Measurements from ENCODE around the gene PNO1.
A peak's percentile ranks its signal among the peaks of the same experiment; 100 is the strongest.

The PNO1 gene

DNA sequence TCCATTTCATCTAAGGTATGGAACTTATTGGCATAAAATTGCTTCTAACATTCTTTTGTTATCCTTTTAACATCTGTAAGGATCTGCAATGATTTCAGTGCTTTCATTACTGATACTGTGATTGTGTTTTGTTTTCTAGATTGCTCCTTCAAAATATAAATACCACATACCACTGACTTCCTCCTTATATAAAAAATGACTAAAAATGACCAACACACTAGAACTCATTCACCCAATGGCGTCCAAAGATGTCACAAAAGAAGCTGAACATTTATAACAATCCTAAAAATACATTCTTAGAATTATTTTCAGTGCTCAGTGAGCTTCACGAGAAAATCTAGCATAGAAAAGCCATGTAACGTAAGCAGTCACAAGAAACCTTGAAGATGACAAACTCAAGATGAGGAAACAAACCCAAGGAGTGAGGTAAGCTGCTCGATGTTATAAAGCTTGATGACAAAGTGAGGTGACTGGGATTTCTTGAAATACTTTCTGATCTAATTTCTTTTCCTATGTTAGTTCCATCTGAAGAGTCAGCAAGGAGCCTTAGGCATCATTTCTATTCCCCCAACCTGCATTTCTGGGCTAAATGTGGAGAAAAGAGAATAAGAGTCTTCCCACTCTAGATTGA is 42.6 kb downstream of the PNO1 start:
- DNase-seq (ENCODE audit: low read depth), result no peak
- H3K4me3 ChIP-seq (ENCODE audit: low read depth, low read length), result no peak overlapping the region
- TF ChIP-seq, protein P1, sequence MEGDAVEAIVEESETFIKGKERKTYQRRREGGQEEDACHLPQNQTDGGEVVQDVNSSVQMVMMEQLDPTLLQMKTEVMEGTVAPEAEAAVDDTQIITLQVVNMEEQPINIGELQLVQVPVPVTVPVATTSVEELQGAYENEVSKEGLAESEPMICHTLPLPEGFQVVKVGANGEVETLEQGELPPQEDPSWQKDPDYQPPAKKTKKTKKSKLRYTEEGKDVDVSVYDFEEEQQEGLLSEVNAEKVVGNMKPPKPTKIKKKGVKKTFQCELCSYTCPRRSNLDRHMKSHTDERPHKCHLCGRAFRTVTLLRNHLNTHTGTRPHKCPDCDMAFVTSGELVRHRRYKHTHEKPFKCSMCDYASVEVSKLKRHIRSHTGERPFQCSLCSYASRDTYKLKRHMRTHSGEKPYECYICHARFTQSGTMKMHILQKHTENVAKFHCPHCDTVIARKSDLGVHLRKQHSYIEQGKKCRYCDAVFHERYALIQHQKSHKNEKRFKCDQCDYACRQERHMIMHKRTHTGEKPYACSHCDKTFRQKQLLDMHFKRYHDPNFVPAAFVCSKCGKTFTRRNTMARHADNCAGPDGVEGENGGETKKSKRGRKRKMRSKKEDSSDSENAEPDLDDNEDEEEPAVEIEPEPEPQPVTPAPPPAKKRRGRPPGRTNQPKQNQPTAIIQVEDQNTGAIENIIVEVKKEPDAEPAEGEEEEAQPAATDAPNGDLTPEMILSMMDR (IDR thresholded peaks at IDR 0.05; ENCODE audit: low read depth, low read length, missing control alignments), result no peak

DNA sequence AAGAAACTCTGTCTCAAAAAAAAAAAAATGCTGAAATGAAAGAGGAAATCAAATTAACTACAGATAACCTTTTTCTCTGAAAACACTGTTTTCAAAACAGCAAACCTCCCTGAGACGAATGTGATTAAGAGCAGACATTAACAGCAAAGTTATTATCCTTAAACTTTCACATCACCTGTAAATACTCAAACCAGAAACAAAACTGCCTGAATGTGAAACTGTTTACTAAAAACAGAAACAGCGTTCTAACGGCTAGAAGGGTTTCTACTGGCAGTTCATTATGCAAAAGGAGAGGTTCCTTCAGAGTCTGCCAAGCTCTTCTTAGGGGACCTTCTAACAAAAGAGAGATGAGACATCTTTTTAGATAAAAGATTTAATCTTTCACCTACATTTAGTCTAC is 45.9 kb downstream of the PNO1 start:
- H3K4me3 ChIP-seq (ENCODE audit: low read depth, low read length), result peak overlapping the region; percentile 1; the same call in 1 of the 2 replicates
- TF ChIP-seq, protein P1 (IDR thresholded peaks at IDR 0.05; ENCODE audit: low read depth, low read length, missing control alignments), result no peak
- peak; percentile 77 for DNase-seq (ENCODE audit: low read depth)

DNA sequence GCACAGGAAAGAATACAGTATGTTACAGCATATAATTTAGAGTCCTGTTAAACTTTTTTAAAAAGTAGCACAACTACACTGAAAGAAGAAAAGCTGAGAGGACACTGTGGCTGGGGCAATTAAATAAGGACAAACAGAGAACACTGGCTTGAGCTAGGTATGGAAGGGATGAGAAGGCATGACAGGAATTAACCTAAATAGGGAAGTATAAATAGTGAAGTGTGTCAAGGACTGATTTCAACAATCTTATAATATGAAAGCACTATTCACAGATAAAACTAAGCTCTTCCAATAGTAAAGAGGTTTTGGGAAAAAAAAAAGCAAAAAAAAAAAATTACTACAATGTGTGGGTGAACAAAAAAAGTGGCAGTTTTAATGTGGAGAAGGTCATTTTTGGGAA is 49.1 kb downstream of the PNO1 start:
- TF ChIP-seq, protein P1 (IDR thresholded peaks at IDR 0.05; ENCODE audit: low read depth, low read length, missing control alignments), result no peak
- H3K4me3 ChIP-seq (ENCODE audit: low read depth, low read length), result no peak overlapping the region
- DNase-seq (ENCODE audit: low read depth), result no peak

DNA sequence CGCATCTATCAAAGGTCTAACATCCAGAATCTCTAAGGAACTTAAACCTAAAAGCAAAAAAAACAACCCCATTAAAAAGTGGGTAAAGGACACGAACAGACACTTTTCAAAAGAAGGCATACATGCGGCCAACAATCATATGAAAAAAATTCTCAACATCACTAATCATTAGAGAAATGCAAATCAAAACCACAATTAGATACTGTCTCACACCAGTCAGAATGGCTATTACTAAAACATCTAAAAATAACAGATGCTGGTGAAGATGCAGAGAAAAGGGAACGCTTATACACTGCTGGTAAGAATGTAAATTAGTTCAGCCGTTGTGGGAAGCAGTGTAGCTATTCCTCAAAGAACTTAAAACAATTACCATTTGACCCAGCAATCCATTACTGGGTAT is 56.7 kb downstream of the PNO1 start:
- DNase-seq (ENCODE audit: low read depth), result peak; percentile 42
- no peak overlapping the region for H3K4me3 ChIP-seq (ENCODE audit: low read depth, low read length)
- TF ChIP-seq, protein P1 (IDR thresholded peaks at IDR 0.05; ENCODE audit: low read depth, low read length, missing control alignments), result no peak

DNA sequence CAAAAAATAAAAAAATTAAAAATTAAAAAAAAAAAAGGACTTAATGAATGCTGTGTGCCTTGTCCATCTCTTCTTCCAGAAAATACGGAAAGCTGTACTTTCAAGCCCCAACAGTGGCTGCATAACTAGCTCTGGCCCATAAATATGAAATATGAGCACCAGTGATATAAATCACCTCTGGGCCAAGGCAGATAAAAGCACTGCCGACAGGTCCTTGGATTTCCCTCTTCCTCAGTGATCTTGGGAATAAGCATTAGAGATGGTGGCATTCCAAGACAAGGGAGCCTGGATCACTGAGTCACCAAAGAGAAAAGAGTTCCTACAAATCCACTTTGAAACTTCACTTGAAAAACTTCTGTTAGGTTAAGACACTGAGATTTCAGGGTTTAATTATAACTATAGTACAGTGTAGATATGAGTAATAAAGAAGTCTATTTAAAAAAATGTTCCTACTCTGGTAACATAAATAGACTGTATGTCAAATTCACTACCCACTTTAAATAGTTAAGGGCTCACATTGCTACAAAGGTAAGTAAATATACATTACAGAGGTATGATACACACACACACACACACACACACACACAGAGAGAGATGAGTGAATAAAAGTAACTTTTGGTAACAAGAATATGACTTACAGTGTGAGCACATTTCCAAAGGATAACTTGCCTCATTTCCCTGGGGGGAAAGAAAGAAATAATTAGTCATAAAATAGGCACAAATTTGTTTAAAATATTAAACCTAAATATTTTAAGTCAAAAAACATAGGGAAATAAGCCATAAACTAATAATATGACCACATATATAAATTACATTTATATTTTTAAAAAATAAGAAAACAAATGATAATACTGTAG is 59.0 kb downstream of the PNO1 start:
- TF ChIP-seq, protein P1 (IDR thresholded peaks at IDR 0.05; ENCODE audit: low read depth, low read length, missing control alignments), result no peak
- no peak for DNase-seq (ENCODE audit: low read depth)
- no peak overlapping the region for H3K4me3 ChIP-seq (ENCODE audit: low read depth, low read length)

DNA sequence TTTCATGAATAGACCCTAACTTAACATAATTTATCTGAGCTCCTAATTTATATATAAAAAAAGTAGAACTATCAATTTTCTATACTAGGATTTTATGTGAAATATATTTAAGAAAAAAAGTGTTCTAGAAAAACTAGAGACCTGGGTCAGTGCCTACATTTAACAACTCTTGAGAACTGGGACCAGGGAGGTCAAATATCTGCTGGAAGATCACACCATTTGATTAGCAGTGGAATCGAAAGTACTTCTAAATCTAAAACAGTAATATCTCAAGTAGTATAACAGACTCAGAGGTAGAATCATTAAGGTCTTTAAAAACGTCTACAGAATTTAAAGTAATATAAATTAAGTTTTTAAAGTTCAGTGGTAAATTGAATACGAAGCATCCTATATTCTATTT is 60.0 kb downstream of the PNO1 start:
- TF ChIP-seq, protein P1 (IDR thresholded peaks at IDR 0.05; ENCODE audit: low read depth, low read length, missing control alignments), result no peak
- no peak for DNase-seq (ENCODE audit: low read depth)
- no peak overlapping the region for H3K4me3 ChIP-seq (ENCODE audit: low read depth, low read length)
